ENCODE measurements around the gene FOXA2. TPM values are rescaled to one million over a fixed set of nuclear protein-coding genes. Genes with fewer than 3 reads are reported as not detected.

FOXA2 gene
- total and polyA plus RNA-seq, 2 of the 13 experiments (the other 11 are each of a cell fraction or from before 2014, with no cell fraction given), result 8.8 to 12.2 TPM

- TF ChIP-seq ZNF143 (CRISPR knock-in tag; IDR thresholded peaks at IDR 0.05), result 0 out of 2 replicates have a peak, but pooled peaks have one; percentile 35
- peak; percentile 100 for TF ChIP-seq THRA (CRISPR knock-in tag; IDR thresholded peaks at IDR 0.05; ENCODE audit: borderline replicate concordance)
- TF ChIP-seq ZNF34 (CRISPR knock-in tag; IDR thresholded peaks at IDR 0.05; ENCODE audit: borderline replicate concordance), result no peak
- 0 out of 2 replicates have a peak, but pooled peaks have one; percentile 9 for TF ChIP-seq ZNF260 (CRISPR knock-in tag; IDR thresholded peaks at IDR 0.05; ENCODE audit: borderline replicate concordance, low read depth)
- no peak for TF ChIP-seq ZNF672 (CRISPR knock-in tag; IDR thresholded peaks at IDR 0.05)
- no peak for TF ChIP-seq CERS6 (CRISPR knock-in tag; IDR thresholded peaks at IDR 0.05)
- TF ChIP-seq ZNF331 (CRISPR knock-in tag; IDR thresholded peaks at IDR 0.05), result no peak; the same call in 1 of the 2 replicates
- no peak for TF ChIP-seq ZNF343 (CRISPR knock-in tag; IDR thresholded peaks at IDR 0.05)
- TF ChIP-seq PRPF4 (IDR thresholded peaks at IDR 0.05; ENCODE audit: low read depth, low read length, poor library complexity, severe bottlenecking), result no peak
- peak; percentile 77; the same call in 1 of the 2 replicates for TF ChIP-seq TP53 (CRISPR knock-in tag; conservative IDR thresholded peaks at IDR 0.05)
- TF ChIP-seq AGO1 (IDR thresholded peaks at IDR 0.05; ENCODE audit: low read depth, low read length, poor library complexity, severe bottlenecking), result peak; percentile 86
- peak; percentile 77 for TF ChIP-seq ZFP91 (CRISPR knock-in tag; IDR thresholded peaks at IDR 0.05; ENCODE audit: borderline replicate concordance)
- no peak for TF ChIP-seq ZNF878 (CRISPR knock-in tag; IDR thresholded peaks at IDR 0.05)
- TF ChIP-seq MAF1 (CRISPR knock-in tag; IDR thresholded peaks at IDR 0.05; ENCODE audit: borderline replicate concordance), result 0 out of 2 replicates have a peak, but pooled peaks have one; percentile 49
- TF ChIP-seq ELK4 (CRISPR knock-in tag; IDR thresholded peaks at IDR 0.05; ENCODE audit: borderline replicate concordance), result no peak
- TF ChIP-seq BCLAF1 (IDR thresholded peaks at IDR 0.05), result no peak
- no peak for TF ChIP-seq BHLHE40 (IDR thresholded peaks at IDR 0.05; ENCODE audit: low read length)
- TF ChIP-seq STAG1 (CRISPR knock-in tag; IDR thresholded peaks at IDR 0.05), result peak; percentile 99
- TF ChIP-seq ZNF276 (CRISPR knock-in tag; IDR thresholded peaks at IDR 0.05; ENCODE audit: low read depth), result no peak; the same call in 1 of the 2 replicates
Measured at GRCh38 chr20:22586645-22587310, 2.4 kb upstream of the FOXA2 start (continued).
